Vagina (tissue), 2 donors: ENCODE results near the gene SLC30A2. TPM values are rescaled to one million over a fixed set of nuclear protein-coding genes. Genes with fewer than 3 reads are reported as not detected.

ENCODE experiments used
- DNase-seq, 2 donors: peaks; one replicate each; pipeline ENCODE4 v3.0.0-alpha.2; 2017; ENCODE audit errors: extremely low spot score in 2 of 2
- H3K27ac ChIP-seq: fragments of 200-600 bp; sonication (generic); one replicate; pipeline ENCODE4 v1.5.1; 2019
- H3K27me3 ChIP-seq: fragments of 200-600 bp; sonication (generic); one replicate; pipeline ENCODE4 v1.5.1; 2019
- H3K36me3 ChIP-seq, 2 donors: fragments of 200-600 bp; sonication (generic); one replicate each; pipeline ENCODE4 v1.5.1; 2017 to 2019
- H3K4me1 ChIP-seq: fragments of 200-600 bp; sonication (generic); one replicate; pipeline ENCODE4 v1.5.1; 2019
- H3K4me3 ChIP-seq, 2 donors: fragments of 200-600 bp; sonication (generic); 1 replicate in 1 of 2; 2 replicates in 1 of 2; pipeline ENCODE4 v1.5.1; 2016 to 2019
- H3K9me3 ChIP-seq: fragments of 200-600 bp; sonication (generic); one replicate; pipeline ENCODE4 v1.5.1; 2019
- CTCF ChIP-seq, 3 experiments: fragments of 450-650 bp in 2 of 3; fragments of 200-600 bp in 1 of 3; sonication (generic) in 1 of 3; IDR thresholded peaks; one replicate each; pipeline ENCODE4 v1.5.1; 2017 to 2019; ENCODE audit warnings: antibody characterized with exemption in 3 of 3, mild to moderate bottlenecking in 2 of 3, moderate library complexity in 2 of 3
- POLR2A ChIP-seq, 2 donors: fragments of 450-650 bp; IDR thresholded peaks; one replicate each; pipeline ENCODE4 v1.6.1; 2017; ENCODE audit warnings: antibody characterized with exemption in 2 of 2, mild to moderate bottlenecking in 2 of 2, moderate library complexity in 2 of 2
- POLR2AphosphoS5 ChIP-seq, 2 donors: sonication (generic); formaldehyde crosslinking; IDR thresholded peaks; one replicate each; pipeline ENCODE4 v1.9.0; 2017; ENCODE audit warnings: antibody characterized with exemption in 2 of 2, mild to moderate bottlenecking in 2 of 2, low read depth in 1 of 2; ENCODE audit not compliant: insufficient read depth in 1 of 2
- intact Hi-C: fragments of 100-400 bp; cut with DNase I; formaldehyde crosslinking; loops from one replicate; pipeline ENCODE4 v1.15.1; 2023
- total RNA-seq: library from RNA; depleted of rRNA; stranded (reverse); fragments of >200 nt; gene quantifications from one replicate; pipeline ENCODE4 v1.2.3, GENCODE V29; 2016

The SLC30A2 gene
- total RNA-seq, 1 donor from 2014 or later = not detected

- no peak overlapping the region for H3K27ac ChIP-seq
- no peaks in the 10 kb centered on the region for H3K36me3 ChIP-seq
- peaks cover 9% of the 10 kb centered on the region for H3K4me1 ChIP-seq
- TF ChIP-seq POLR2A (IDR thresholded peaks at IDR 0.05) (no peak), CTCF (IDR thresholded peaks at IDR 0.05) (no peak), POLR2AphosphoS5 (IDR thresholded peaks at IDR 0.05; ENCODE audit: insufficient read depth in 1 of 2, low read depth in 1 of 2) (no peak)
- peak overlapping the region in 1 of 2 donors; percentile 27 for H3K4me3 ChIP-seq
- no peaks in the 10 kb centered on the region for H3K9me3 ChIP-seq
- no peaks in the 10 kb centered on the region for H3K27me3 ChIP-seq
- intact Hi-C loops = no loop called here
- no peak for DNase-seq
Measured at GRCh38 chr1:26020941-26021646, 24.8 kb downstream of the SLC30A2 start.

GRCh38 chr1:26020330-26020768 is 25.6 kb downstream of the SLC30A2 start:
- TF ChIP-seq POLR2AphosphoS5 (IDR thresholded peaks at IDR 0.05; ENCODE audit: insufficient read depth in 1 of 2, low read depth in 1 of 2) (no peak), CTCF (IDR thresholded peaks at IDR 0.05) (no peak), POLR2A (IDR thresholded peaks at IDR 0.05) (no peak)

GRCh38 chr1:26019641-26020315 is 26.1 kb downstream of the SLC30A2 start:
- no peak for DNase-seq
- Histone ChIP-seq H3K36me3 (no peaks in the 10 kb centered on the region), H3K4me3 (no peak overlapping the region), H3K9me3 (no peaks in the 10 kb centered on the region), H3K27me3 (no peaks in the 10 kb centered on the region), H3K27ac (no peak overlapping the region), H3K4me1 (peaks cover 9% of the 10 kb centered on the region)
- intact Hi-C loops = no loop called here
- TF ChIP-seq POLR2AphosphoS5 (IDR thresholded peaks at IDR 0.05; ENCODE audit: insufficient read depth in 1 of 2, low read depth in 1 of 2) (no peak), CTCF (IDR thresholded peaks at IDR 0.05) (no peak), POLR2A (IDR thresholded peaks at IDR 0.05) (no peak)

More at GRCh38 chr1:26020330-26020768, 25.6 kb downstream of the SLC30A2 start:
- H3K9me3 ChIP-seq = no peaks in the 10 kb centered on the region
- no peaks in the 10 kb centered on the region for H3K36me3 ChIP-seq
- H3K27me3 ChIP-seq = no peaks in the 10 kb centered on the region
- H3K4me1 ChIP-seq = peaks cover 9% of the 10 kb centered on the region
- intact Hi-C loops = no loop called here
- no peak overlapping the region for H3K4me3 ChIP-seq
- H3K27ac ChIP-seq = no peak overlapping the region
- no peak for DNase-seq

- intact Hi-C loops = no loop called here
- TF ChIP-seq CTCF (IDR thresholded peaks at IDR 0.05) (no peak), POLR2AphosphoS5 (IDR thresholded peaks at IDR 0.05; ENCODE audit: insufficient read depth in 1 of 2, low read depth in 1 of 2) (no peak), POLR2A (IDR thresholded peaks at IDR 0.05) (no peak)
- Histone ChIP-seq H3K36me3 (no peaks in the 10 kb centered on the region), H3K27ac (no peak overlapping the region), H3K4me1 (peaks cover 9% of the 10 kb centered on the region), H3K9me3 (no peaks in the 10 kb centered on the region), H3K27me3 (no peaks in the 10 kb centered on the region), H3K4me3 (no peak overlapping the region)
- DNase-seq = no peak
Measured at GRCh38 chr1:26017606-26018005, 28.3 kb downstream of the SLC30A2 start.
